ENCODE results near the gene OR6V1.

The OR6V1 gene

DNA sequence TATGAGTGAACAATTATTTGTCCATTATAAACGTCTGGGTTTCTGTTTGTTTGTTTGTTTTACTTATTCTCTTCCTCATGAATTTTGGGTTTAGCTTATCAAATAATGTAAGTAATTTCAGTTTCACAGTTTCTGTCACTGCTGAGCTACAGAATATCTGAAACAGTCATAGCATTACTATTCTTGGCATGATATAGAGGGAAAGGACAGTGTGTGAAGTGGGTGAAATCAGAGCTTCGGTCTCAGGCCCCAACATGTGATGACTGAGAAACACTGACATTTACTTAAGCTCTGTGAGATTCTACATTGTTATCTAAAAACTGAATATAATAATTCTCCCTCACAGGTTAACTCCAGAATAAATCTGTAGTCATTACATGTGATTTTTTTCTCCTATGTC, 8.8 kb upstream of the OR6V1 start:
- no peaks in the 10 kb centered on the region for H3K27me3 ChIP-seq
- H3K27ac ChIP-seq, result no peak overlapping the region
- H3K36me3 ChIP-seq, result no peaks in the 10 kb centered on the region
- no peak overlapping the region for H3K4me3 ChIP-seq (ENCODE audit: low read depth in 1 of 2, low read length in 1 of 2)
- no peaks in the 10 kb centered on the region for H3K4me1 ChIP-seq (ENCODE audit: control insufficient read depth in 1 of 2, insufficient read depth in 1 of 2, low read depth in 1 of 2, low read length in 1 of 2)
- H3K9me3 ChIP-seq, result no peaks in the 10 kb centered on the region
- TF ChIP-seq, protein P1, sequence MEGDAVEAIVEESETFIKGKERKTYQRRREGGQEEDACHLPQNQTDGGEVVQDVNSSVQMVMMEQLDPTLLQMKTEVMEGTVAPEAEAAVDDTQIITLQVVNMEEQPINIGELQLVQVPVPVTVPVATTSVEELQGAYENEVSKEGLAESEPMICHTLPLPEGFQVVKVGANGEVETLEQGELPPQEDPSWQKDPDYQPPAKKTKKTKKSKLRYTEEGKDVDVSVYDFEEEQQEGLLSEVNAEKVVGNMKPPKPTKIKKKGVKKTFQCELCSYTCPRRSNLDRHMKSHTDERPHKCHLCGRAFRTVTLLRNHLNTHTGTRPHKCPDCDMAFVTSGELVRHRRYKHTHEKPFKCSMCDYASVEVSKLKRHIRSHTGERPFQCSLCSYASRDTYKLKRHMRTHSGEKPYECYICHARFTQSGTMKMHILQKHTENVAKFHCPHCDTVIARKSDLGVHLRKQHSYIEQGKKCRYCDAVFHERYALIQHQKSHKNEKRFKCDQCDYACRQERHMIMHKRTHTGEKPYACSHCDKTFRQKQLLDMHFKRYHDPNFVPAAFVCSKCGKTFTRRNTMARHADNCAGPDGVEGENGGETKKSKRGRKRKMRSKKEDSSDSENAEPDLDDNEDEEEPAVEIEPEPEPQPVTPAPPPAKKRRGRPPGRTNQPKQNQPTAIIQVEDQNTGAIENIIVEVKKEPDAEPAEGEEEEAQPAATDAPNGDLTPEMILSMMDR (IDR thresholded peaks at IDR 0.05), result no peak

DNA sequence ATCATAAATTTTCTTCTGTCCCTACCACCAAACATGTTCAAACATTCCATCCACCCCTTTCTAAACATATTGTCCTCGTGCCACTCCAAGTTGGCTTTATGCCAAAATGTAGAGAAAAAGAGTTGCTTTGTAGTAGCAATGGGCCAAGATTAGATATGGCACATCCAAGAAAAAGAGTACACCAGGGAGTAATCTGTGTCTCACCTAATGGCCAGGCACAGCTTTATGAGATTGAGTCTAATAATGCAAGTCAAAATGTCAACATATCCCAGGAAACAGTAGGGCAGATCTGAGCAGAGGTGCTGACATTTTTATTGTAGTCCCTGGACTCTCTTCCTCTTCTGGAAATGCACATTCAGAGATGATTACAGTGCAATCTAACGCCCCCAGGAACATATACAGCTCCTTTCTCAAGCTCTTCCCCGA, 5.7 kb upstream of the OR6V1 start:
- Histone ChIP-seq H3K4me1 (ENCODE audit: control insufficient read depth in 1 of 2, insufficient read depth in 1 of 2, low read depth in 1 of 2, low read length in 1 of 2) (no peaks in the 10 kb centered on the region), H3K27ac (no peak overlapping the region), H3K9me3 (no peaks in the 10 kb centered on the region), H3K4me3 (ENCODE audit: low read depth in 1 of 2, low read length in 1 of 2) (no peak overlapping the region), H3K36me3 (no peaks in the 10 kb centered on the region), H3K27me3 (no peaks in the 10 kb centered on the region)
- TF ChIP-seq, protein P1 (IDR thresholded peaks at IDR 0.05), result no peak

- TF ChIP-seq, protein P1 (IDR thresholded peaks at IDR 0.05), result no peak
- no peak overlapping the region for H3K27ac ChIP-seq
These were observed 4.8 kb upstream of the OR6V1 start for GRCh38 chr7:143047326-143047725.

DNA sequence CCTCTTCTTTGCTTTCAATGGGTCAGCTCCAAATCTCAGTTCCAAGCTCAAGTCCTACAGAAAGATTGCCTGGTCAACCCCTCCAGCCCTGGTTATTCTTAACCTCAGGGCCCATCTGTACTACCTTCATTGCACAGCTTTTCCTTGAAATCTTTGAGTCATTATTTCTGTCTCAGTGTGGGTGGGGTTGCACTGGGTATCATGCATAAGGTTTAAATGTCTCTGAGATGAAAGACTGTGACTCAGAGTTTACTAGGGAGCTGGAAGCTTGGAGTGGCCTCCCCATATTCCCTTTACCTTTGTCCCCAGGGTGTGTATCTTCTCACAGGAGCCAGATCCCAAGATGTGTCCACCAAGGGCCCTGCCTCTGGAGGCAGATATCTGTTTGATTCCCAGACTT, 3.3 kb upstream of the OR6V1 start:
- no peak overlapping the region for H3K27ac ChIP-seq
- H3K4me1 ChIP-seq (ENCODE audit: control insufficient read depth in 1 of 2, insufficient read depth in 1 of 2, low read depth in 1 of 2, low read length in 1 of 2), result no peaks in the 10 kb centered on the region
- no peak overlapping the region for H3K4me3 ChIP-seq (ENCODE audit: low read depth in 1 of 2, low read length in 1 of 2)
- no peaks in the 10 kb centered on the region for H3K27me3 ChIP-seq
- no peaks in the 10 kb centered on the region for H3K9me3 ChIP-seq
- no peaks in the 10 kb centered on the region for H3K36me3 ChIP-seq
- TF ChIP-seq, protein P1 (IDR thresholded peaks at IDR 0.05), result no peak

More at GRCh38 chr7:143047326-143047725, 4.8 kb upstream of the OR6V1 start:
- no peaks in the 10 kb centered on the region for H3K36me3 ChIP-seq
- H3K4me3 ChIP-seq (ENCODE audit: low read depth in 1 of 2, low read length in 1 of 2), result no peak overlapping the region
- H3K4me1 ChIP-seq (ENCODE audit: control insufficient read depth in 1 of 2, insufficient read depth in 1 of 2, low read depth in 1 of 2, low read length in 1 of 2), result no peaks in the 10 kb centered on the region
- no peaks in the 10 kb centered on the region for H3K9me3 ChIP-seq
- H3K27me3 ChIP-seq, result no peaks in the 10 kb centered on the region

DNA sequence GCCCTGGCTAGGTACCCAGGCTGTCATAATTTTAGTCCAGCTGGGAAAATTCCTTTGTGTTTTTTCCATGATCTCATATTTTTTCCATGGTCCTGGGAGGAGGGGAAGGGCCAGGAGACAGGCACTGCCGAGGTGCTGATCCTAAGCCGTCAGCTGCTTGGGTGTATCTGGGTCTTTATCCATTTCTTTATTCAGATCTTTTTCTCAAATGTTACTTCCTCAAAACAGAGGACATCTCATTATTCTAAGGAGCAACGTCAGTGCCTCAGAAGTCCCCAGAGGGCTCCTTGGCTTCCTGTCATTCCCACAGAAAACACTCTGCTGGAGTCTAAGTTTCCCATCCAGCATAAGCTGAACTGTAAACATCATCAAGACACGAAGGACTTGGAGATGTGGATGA, 2.8 kb upstream of the OR6V1 start:
- H3K27me3 ChIP-seq, result no peaks in the 10 kb centered on the region
- H3K4me1 ChIP-seq (ENCODE audit: control insufficient read depth in 1 of 2, insufficient read depth in 1 of 2, low read depth in 1 of 2, low read length in 1 of 2), result no peaks in the 10 kb centered on the region
- no peaks in the 10 kb centered on the region for H3K36me3 ChIP-seq
- no peak overlapping the region for H3K4me3 ChIP-seq (ENCODE audit: low read depth in 1 of 2, low read length in 1 of 2)
- H3K27ac ChIP-seq, result no peak overlapping the region
- H3K9me3 ChIP-seq, result no peaks in the 10 kb centered on the region
- TF ChIP-seq, protein P1 (IDR thresholded peaks at IDR 0.05), result no peak

GRCh38 chr7:143050931-143051330, 1.2 kb upstream of the OR6V1 start:
- Histone ChIP-seq H3K27me3 (no peaks in the 10 kb centered on the region), H3K27ac (no peak overlapping the region), H3K36me3 (no peaks in the 10 kb centered on the region), H3K9me3 (no peaks in the 10 kb centered on the region), H3K4me3 (ENCODE audit: low read depth in 1 of 2, low read length in 1 of 2) (no peak overlapping the region), H3K4me1 (ENCODE audit: control insufficient read depth in 1 of 2, insufficient read depth in 1 of 2, low read depth in 1 of 2, low read length in 1 of 2) (no peaks in the 10 kb centered on the region)
- TF ChIP-seq, protein P1 (IDR thresholded peaks at IDR 0.05), result no peak
